Stimulated activated CD8-positive, alpha-beta memory T cell treated with anti-CD3 and anti-CD28 coated beads, Interleukin-12 subunit alpha, Interleukin-12 subunit beta, amount 100 ng/mL, for 4 hours (primary cell): Measurements from ENCODE around the gene CASKIN2.
A peak's percentile ranks its signal among the peaks of the same experiment; 100 is the strongest.
"Not testable (repeated sequence)": the region's sequence is repeated elsewhere in the genome, so short reads cannot be mapped to it uniquely, and the experiment has no call there.

Experiments
- DNase-seq: peaks from one replicate; pipeline ENCODE4 v3.0.0-alpha.2; 2020; ENCODE audit warnings: low read depth

Gene CASKIN2

DNA sequence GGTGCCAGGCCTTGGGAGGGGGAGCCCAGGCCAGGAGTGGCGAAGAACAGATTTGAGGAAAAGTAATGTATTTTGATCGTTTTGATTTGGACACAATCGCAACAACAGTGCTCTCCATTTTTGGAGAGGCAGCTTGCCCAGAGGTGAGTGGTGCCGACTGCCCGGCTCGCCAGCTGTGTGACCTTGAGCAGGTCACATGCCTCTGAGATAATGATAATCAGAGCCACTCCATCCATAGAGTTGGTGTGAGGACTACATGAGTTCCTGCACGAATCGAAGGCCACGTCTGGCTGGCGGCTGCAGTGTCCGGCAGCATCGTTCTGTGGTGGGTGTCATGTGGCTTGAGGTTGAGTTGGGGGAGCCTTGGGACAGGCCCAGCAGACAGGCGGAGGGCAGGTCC is 30.8 kb upstream of the CASKIN2 start:
- no peak for DNase-seq

DNA sequence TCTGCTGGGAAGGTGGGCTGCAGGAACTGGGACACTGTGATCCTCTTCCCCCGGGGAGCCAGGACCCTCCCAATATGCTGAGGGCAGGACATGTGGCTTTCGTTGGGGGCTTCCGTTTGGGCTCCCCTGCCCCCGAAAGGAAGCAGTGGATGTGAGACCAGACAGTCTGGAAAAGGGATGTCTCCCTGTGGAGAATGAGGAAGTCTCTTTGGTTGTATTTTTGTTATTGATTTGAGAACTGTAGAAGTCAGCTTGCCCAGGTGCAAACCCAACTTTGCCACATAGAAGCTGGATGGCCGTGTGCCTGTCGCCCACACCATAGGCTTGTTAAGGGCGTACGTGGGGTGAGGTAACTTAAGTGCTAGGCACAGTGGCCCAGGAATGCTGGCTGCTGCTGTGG is 28.9 kb upstream of the CASKIN2 start:
- DNase-seq, result no peak

DNA sequence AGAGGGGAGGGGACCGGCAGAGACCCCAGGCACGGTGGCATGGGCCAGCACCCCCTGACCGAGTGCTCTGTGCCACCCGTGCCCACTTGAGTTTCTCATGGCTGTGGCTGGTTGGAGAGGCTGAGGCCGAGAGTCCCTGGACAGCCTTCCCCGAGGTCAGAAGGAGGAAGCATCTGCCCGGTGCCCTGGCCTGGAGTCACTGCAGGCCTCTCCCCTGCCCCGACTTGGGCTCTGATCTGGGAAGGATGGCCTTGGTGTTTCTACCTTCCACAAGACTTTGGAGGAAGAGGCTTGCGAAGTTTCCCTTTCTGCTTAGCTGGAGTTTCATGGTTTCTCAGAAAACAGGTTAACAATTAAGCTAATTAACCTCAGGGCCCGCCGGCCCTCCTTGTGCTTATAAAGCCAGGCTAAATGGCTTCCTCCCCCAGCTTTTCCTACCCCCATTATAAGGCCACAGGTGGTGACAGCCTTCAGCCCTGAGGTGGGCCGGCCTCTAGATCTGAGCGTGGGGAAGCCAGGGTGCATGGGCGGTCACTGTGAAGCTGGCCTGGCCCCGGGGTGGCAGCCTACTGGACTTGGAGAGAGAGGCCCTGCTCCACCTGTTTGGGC is 27.5 kb upstream of the CASKIN2 start:
- DNase-seq, result no peak

DNA sequence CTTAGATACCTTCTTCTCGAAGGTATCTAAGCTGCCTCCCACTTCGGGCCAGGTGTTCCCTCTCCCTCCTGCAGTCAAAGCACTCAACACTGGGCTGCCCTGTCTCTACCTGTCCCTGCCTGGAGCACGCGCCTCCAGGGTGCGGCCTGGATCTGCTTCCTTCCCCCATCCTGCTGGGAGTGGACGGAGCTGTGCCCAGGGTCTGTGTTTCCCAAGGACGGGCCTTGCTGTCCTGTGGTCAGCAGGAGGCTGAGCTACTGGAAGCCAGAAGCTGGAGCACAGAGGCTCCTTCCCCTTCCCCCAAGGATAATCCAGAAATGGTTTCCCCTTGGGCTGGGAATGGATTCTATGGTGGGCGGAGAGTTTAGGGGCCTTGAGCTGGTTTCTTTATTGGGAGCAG is 26.9 kb upstream of the CASKIN2 start:
- no peak for DNase-seq

DNA sequence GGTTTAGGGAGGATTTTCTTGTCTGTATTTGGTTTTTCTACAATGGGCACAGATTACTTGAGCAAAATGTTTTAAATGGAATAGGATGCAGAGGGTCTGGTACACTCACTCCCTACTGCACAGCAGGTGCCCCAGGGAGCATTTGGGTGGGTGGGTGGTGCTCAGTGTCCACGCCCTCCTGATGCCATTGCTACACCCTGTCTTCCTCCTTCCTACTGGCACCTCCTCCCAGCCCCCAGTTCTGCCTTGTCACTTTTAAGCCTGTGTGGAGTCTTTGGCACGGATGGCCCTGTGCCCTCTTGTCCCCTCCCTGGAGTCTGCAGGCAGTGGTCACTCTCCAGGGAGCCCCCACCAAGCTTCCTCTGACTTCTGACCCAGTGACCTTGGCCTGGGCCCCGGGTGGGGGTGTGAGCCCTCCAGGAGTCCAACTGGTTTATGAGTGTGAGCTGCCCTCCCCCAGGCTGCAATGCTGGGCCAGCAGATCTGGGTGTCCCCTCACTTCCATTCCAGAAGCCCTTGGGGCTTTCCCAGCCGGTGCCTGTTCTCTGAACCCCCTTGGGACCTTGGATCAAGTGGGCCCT is 25.7 kb upstream of the CASKIN2 start:
- no peak for DNase-seq

DNA sequence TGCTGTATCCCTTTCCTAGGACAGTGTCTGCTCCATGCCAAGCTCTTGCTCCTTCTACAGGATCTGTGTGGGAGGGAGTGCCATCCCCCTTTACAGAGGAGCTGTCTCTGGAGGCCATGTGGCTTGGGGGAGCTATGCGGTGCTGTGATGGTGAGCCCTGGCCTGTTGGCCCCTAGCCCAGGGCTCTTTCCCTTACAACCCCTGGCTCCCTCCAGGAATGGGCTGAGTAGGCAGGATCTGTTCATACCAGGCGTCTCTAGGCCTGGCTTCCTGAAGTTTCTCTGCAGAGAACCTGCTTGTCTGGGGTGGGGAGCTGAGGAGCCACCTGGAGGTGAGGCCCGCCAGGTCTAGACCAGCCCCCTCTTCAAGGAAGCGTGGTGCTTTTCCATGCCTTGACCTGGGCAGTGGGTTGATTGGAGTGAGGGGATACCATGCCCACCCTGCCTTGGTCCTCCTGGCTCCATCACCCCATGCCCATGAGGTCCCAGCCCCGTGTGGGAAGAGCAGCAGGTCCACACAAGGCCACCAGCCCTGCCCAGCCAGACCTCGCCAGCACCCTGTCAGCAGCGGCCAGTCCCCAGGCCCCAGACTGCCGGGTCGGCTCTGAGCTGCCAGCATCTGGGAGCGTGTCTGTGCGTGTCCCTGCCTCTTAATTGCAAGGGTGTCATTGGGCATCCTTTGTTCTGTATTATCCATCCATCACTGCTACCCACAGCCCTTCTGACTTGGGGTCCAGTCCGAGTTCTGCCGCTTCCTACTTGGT is 24.8 kb upstream of the CASKIN2 start:
- no peak for DNase-seq

DNA sequence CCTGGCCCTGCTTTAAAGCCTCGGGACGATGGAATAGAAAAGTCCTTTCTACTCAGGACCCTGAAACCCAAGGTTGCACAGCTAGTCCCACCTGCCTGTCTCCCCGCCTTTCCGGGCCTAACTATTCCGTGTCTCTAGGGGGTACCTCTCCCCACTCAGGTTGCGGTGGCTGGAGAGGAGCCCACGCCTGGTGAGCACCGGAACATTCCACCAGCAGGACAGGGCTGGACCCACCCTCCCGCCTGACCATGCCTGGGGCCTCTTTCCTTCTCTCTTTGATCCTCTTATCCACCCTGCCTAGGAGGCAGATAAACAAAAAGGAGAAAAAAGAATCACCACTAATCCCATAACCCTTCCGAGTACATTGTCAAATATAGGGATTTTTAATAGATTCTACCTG is 21.0 kb upstream of the CASKIN2 start:
- no peak for DNase-seq

DNA sequence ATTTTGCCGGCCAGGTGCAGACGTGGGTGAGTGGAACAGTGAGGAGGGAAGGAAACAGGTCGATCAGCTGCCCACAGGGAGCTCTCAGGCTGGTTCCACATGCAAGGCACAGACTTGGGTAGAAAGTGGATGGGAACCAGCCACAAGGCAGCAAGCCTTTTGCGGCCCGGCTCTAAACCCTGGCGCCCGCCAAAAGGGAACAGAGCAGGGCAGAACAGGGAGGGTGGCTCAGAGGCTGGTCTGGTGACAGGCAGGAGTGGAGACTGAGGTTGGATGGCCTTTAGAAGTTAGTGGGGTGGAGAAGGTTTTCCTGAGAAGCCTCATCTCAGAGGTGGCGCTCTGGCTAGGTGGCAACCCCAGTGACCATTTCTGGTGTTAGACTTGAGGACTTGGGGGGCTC is 20.5 kb upstream of the CASKIN2 start:
- no peak for DNase-seq

DNA sequence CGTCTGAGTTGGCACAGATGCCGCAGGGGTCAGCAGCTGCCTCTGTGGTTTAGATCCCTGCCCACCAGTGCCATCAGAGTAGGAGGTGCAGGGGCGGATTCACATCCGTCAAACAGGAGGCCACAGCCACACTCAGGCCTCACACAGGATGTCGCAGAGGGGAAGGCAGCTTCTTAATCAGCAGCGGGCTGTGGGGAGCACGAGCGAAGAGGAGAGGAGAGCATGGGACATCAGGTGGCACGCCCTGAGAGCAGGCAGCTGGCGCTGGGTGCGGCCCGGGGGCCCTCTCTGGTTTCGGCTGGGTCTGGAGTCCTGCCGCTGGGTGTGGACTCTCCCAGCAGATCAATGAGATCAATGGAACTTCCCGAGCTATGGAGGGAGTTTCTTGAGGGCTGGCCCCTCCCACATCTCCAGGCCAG is 19.8 kb upstream of the CASKIN2 start:
- DNase-seq, result peak; percentile 39

DNA sequence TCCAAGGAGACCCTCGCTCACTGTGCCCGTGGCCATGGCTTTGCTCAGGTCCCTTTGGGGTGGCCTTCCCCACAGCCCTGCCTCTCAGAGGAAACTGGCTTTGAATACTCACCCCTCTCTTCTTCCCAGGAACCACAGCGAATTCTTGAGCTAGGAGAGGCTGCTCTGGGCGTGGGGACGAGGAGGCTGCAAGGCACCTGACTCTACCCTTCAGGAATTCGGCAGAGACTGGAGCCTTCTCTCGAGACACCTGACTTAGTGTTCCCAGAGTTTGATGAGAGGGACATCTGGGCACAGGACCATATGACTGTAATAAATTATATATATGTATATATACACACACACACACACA is 16.4 kb upstream of the CASKIN2 start:
- no peak for DNase-seq

DNA sequence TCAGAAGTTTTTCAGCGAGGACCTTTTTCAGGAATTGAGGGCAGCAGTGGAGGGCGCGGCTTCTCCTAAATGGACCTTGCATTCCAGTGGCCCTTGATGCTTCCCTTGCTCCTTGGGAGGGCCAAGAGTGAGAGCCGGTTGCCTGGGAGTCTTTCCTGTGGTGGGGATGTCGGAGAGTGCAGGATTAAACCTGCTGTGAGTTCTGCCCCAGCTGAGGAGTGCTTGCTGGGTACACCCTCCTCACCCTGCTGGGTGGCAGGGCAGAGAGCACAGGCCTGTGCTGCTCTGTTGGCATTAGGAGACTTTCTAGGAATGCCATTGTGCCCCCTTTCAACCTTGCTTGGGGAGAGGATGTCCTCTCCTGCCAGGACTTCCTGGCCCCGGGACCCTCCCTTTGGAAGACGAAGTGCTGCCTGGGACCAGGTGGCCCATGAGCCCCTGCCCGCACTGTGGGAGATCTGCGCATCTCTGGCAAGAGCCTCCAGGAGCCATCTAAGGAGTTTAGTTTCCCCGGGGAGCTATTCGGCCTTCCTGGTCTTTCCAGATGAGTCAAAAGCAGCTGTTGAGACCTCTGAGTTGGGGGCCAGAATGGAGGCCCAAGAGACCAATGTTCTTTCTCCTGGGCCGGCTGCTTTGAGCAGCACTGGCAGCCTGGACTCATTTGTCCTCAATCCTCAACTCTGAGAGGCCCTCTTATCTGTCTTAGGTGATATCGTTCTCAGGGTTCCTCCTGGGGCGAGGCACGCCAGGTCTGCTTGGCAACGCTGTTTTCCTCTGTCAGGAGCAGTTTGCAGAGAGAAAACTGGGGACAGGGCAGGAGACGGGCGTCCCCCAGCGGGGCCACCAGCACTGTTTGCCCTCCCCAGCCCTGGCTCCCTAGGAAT is 15.7 kb upstream of the CASKIN2 start:
- no peak for DNase-seq

DNA sequence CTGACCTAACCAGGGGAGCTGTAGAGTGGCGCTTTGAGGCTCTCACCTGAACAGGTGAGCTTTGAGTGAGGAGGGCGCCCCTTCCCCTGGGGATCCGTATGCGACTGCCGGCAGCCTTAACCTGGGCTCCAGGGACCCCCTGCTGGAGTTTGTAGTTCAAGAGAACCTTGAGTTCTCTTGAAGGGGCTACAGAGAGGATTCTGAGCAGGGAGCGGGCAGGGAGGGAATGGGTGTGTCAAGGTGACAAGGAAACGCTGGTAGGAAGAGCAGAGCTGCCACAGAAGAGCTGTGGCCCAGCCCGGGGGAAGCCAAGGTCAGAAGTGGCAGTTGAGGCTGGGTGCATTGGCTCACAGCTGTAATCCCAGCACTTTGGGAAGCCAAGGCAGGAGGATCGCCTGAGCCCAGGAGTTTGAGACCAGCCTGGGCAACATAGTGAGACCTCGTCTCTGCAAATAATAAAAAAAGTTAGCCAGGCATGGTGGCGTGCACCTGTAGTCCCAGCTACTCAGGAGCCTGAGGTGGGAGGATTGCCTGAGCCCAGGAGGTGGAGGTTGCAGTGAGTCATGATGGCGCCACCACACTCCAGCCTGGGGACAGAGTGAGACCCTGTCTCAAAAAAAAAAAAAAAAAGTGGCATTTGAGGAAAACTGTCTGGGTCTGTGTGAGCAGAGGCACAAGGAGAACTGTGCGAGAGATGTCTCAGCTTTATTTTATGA is 11.4 kb upstream of the CASKIN2 start:
- DNase-seq, result no peak

DNA sequence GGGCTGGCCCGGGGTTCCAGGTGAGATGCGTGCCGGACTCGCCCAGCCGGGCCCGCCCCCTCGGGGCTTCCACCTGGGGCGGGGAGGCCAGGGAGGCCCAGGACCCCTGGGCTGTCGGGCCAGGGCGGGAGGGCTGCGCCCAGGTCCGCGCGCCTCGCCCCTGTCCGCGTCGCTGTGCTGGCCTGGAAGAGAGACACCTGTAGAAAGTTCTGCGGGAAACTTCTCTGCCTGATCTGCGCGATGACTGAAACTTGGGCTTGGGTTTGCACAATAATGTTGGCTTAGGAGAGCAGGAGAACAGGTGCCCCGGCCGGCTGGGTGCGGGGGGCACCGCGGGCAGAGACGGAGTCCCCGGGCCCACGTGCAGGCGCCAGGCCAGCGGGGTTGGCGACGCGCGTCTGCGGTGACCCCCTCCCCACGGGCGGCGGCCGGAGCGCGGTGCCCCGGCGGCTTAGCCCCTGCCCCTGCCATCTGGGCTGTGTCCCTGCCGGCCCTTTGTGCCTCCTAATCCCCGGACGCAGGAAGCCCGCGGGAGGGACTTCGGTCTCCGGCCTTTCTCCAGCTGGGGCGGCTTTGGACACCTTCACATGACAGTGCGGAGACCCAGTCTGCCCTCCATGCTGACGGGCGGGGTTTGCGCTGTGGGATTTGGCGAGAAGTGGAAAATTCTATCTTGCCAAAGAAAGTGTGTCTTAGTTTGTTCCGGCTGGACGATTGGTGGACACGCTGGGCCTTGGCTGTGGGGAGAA is 10.6 kb upstream of the CASKIN2 start:
- no peak for DNase-seq

DNA sequence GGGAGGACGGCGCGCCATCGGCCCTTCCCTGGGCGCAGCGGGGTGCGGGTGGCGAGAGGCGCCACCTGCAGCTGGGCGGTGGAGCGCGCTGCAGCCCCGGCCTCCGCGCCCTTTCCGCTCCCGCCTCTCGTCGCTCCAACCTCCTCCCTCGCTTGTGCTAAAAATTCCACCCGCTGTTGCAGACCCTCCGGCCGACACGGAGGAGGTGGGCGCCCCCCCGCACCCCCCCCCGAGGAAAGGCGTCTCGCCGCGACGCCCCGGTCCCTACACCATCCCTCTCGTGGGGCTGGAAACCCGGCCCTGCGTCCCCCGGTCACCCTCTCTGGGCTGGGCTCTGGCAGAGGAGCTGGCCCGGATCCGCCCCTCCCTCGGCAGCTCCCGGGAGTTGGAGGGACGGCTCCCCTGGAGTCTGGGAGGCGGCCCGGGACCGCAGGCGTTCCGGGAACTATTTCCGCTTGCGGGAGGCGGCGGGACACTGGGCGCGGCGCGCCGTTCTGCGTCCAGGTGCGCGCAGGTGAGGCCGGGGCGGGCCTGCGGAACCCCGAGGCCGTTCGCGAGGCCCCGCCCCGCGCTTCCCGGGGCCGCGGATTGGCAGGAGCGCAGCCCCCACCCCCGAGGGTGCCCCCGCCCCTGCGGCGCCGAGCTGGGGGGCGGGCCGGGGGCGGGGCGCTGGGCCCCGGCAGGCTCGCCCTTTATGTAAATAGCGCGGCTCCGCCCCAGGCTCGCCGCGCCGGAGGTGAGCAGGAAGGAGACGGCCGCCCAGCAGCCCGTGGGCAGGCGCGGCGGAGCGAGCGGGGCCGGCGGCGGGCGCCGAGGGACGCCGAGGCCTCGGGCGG is 9.9 kb upstream of the CASKIN2 start, which contains the start of gene LLGL2:
LLGL2 (plus strand) TSS at position 728 of the 836 bp plus-strand sequence. CDS start 17,730 bp downstream, outside the sequence.
- peak; percentile 81 for DNase-seq

DNA sequence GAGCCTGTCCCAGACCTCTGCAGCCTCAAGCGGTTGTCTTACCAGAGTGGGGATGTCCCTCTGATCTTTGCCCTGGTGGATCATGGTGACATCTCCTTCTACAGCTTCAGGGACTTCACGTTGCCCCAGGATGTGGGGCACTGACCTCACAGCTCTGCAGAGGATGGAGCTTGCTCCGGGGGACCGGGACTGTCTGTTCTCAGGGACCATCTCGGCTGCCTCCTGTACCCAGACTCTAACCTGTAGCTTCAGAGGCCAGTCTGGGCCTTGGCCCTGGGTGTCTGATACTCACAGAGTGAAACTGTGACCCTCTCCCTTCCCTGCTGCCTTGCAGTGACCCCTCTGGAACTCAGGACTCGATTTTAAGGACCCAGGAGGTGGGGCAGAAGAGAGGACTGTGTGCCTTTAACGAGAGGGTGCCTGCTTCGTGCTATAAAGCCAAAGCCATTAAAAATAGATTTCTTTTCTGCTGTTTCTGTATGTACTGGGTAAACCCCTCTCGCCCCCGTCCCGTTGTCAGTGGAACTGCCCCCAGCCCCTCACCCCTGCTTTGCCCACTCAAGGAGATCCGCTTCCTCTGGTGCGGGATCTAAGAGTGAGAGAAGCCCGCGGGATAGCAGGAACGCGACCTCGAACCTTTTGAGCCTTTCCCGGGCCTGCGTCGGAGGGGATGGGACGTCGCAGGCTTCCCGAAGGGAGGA is 9.1 kb upstream of the CASKIN2 start:
- DNase-seq, result no peak

DNA sequence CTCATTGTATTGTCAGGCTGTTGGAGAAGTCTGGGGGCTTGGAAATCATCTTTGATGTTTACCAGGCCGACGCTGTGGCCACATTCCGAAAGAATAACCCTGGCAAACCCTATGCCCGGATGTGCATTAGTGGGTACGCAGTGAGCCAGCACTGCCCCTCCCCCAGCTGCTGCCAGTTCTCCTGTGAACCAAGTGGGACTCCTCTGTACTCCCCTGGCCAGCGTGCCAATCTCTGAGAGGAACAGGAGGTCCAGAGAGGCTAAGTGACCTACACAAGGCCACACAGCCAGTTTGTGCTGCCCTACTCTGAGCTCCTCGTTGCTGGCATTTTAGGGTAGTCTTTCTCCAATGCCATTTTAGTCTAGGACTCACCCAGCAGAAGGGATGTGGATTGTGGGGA is 8.3 kb upstream of the CASKIN2 start:
- no peak for DNase-seq

DNA sequence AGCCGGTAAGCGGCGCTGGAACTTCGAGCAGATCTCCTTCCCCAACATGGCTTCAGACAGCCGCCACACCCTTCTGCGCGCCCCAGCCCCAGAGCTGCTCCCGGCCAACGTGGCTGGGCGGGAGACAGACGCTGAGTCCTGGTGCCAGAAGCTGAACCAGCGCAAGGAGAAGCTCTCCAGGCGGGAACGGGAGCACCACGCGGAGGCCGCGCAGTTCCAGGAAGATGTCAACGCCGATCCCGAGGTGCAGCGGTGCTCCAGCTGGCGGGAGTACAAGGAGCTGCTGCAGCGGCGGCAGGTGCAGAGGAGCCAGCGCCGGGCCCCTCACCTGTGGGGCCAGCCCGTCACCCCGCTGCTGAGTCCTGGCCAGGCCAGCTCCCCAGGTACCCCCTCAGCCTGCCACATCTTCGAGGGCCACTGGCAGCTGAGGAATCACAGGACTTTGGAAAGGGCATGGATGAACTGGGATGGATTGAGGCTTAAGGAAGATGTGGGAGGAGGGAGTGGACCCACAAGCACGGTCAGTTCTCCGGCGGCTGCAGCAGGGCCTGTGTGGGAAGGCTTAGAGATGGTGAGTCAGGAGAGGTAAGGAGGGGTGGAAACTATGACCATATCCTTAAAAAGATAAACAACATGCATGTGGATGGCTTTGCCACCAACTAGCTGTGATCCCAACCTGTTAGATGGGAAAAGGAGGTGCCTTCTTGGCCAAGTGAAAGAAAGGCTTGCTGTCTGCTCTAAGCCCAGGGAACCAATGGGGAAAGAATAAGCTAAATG is 6.8 kb upstream of the CASKIN2 start:
- no peak for DNase-seq

DNA sequence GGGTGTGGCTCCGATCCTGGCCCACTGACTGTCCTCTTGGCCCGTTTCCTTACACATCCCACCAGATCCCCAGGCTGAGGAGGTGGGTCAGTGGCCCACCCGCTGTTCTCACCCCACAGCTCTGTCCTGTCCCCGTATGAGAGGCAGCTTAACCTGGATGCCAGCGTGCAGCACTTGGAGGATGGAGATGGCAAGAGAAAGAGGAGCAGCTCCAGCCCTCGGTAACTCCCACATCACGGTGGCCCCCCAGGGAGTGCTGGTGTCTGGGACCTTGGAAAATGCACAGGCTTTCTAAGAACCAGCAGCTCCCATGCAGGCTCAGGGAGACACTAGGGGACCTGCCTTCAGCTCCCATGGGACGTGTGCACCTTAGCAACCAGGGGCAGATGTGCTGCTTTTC is 6.0 kb upstream of the CASKIN2 start:
- DNase-seq, result no peak

DNA sequence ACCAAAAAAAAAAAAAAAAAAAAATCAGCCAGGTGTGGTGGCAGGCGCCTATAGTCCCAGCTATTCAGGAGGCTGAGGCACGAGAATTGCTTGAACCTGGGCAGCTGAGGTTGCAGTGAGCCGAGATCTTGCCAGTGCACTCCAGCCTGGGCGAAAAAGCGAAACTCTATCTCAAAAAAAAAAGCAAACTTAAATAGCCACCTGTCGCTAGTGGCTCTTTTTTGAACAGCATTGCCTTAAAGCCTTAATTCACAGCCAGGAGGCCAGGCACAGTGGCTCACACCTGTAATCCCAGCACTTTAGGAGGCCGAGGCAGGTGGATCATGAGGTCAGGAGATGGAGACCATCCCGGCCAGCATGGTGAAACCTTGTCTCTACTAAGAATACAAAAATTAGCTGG is 5.1 kb upstream of the CASKIN2 start:
- DNase-seq, result not testable (repeated sequence)
